Testis (tissue), 3 donors: Measurements from ENCODE around the gene FITM1. TPM values are rescaled to one million over a fixed set of nuclear protein-coding genes. Genes with fewer than 3 reads are reported as not detected.

Experiments
- DNase-seq: peaks from one replicate; pipeline ENCODE4 v3.0.0-alpha.2; 2019
- H3K27ac ChIP-seq, 2 donors: fragments of 200-600 bp; sonication (generic); one replicate each; pipeline ENCODE4 v1.5.1; 2019
- H3K27me3 ChIP-seq: fragments of 200-600 bp; sonication (generic); one replicate; pipeline ENCODE4 v1.5.1; 2019
- H3K36me3 ChIP-seq: fragments of 200-600 bp; sonication (generic); one replicate; pipeline ENCODE4 v1.5.1; 2017; ENCODE audit warnings: low read depth; ENCODE audit errors: missing control alignments
- H3K4me1 ChIP-seq: fragments of 200-600 bp; sonication (generic); one replicate; pipeline ENCODE4 v1.5.1; 2019
- H3K4me3 ChIP-seq, 2 donors: fragments of 200-600 bp; sonication (generic); one replicate each; pipeline ENCODE4 v1.5.1; 2017 to 2019
- H3K9me3 ChIP-seq: fragments of 200-600 bp; sonication (generic); one replicate; pipeline ENCODE4 v1.5.1; 2017
- CTCF ChIP-seq, 3 experiments: fragments of 450-650 bp in 2 of 3; fragments of 200-600 bp in 1 of 3; sonication (generic) in 1 of 3; IDR thresholded peaks; one replicate each; pipeline ENCODE4 v1.5.1; 2016 to 2019; ENCODE audit warnings: antibody characterized with exemption in 3 of 3, mild to moderate bottlenecking in 2 of 3, moderate library complexity in 1 of 3
- POLR2A ChIP-seq: fragments of 450-650 bp; IDR thresholded peaks from one replicate; pipeline ENCODE4 v1.6.1; 2017; ENCODE audit warnings: antibody characterized with exemption, mild to moderate bottlenecking, moderate library complexity
- WGBS, 2 donors: methylation state at CpG; one replicate each; pipeline ENCODE4 v1.1.5; 2018; 5-methylcytosine and 5-hydroxymethylcytosine counted together
- intact Hi-C: fragments of 100-400 bp; cut with DNase I; formaldehyde crosslinking; loops from one replicate; pipeline ENCODE4 v1.15.1; 2023; ENCODE audit warnings: low total_unique reads
- polyA plus RNA-seq: library from polyadenylated mRNA; stranded (reverse); fragments of 350-450 nt; fragmentation: Illumina TruSeq; extraction: RNeasy Lipid Tissue Mini Kit (QIAGEN cat#74804); gene quantifications from one replicate; pipeline ENCODE4 v1.2.3, GENCODE V29; 2014; ENCODE audit warnings: low read depth, low replicate concordance; ENCODE audit not compliant: insufficient read depth
- total RNA-seq, 2 donors: library from RNA; depleted of rRNA; stranded (reverse); fragments of >200 nt; gene quantifications; one replicate each; pipeline ENCODE4 v1.2.3, GENCODE V29; 2016

The FITM1 gene
- total and polyA plus RNA-seq, 3 donors from 2014 or later, result 2.2 to 3.7 (median 3.5) TPM

DNA sequence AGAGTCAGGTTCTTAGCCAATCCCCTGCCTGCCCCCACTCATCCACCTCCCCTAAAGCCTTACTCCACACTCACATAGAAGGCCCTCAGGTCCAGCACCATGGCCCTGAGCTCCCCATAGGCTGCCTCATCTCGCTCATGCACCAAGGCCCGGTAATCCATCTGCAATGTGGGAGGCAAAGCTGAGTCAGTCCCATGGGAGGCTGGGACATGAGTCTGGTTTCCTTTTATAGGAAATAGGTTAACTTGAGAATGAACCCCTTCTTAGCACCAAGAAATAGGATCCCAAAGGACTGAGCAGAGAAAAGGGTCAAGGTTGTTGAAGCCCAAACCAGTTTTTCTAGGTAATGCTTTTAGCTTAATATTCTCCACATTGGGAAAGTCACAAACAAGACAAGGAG lies 13.1 kb downstream of the FITM1 start:
- intact Hi-C loops, result no loop called here
- H3K4me1 ChIP-seq, result peaks cover 24% of the 10 kb centered on the region
- no peak overlapping the region for H3K27ac ChIP-seq
- DNase-seq, result no peak
- H3K4me3 ChIP-seq, result no peak overlapping the region
- H3K36me3 ChIP-seq, result no peaks in the 10 kb centered on the region
- TF ChIP-seq CTCF (IDR thresholded peaks at IDR 0.05) (no peak), POLR2A (no peak)
- no peaks in the 10 kb centered on the region for H3K9me3 ChIP-seq
- WGBS, 2 donors, result 76 to 85% methylated on average over 2 of the region's 2 CpGs
- no peaks in the 10 kb centered on the region for H3K27me3 ChIP-seq

GRCh38 chr14:24144451-24144850 lies 14.0 kb downstream of the FITM1 start:
- 90 to 91% methylated on average over 1 of the region's 1 CpG for WGBS, 2 donors
- Histone ChIP-seq H3K4me3 (no peak overlapping the region), H3K4me1 (peaks cover 27% of the 10 kb centered on the region), H3K27me3 (no peaks in the 10 kb centered on the region), H3K27ac (no peak overlapping the region), H3K36me3 (no peaks in the 10 kb centered on the region), H3K9me3 (no peaks in the 10 kb centered on the region)
- intact Hi-C loops, result no loop called here
- DNase-seq, result no peak
- TF ChIP-seq CTCF (IDR thresholded peaks at IDR 0.05) (no peak), POLR2A (no peak)

- intact Hi-C loops, result no loop called here
- Histone ChIP-seq H3K9me3 (no peaks in the 10 kb centered on the region), H3K27ac (no peak overlapping the region), H3K36me3 (no peaks in the 10 kb centered on the region), H3K27me3 (no peaks in the 10 kb centered on the region), H3K4me1 (peaks cover 21% of the 10 kb centered on the region), H3K4me3 (no peak overlapping the region)
- TF ChIP-seq CTCF (IDR thresholded peaks at IDR 0.05) (no peak), POLR2A (no peak)
- 93 to 94% methylated on average over 2 of the region's 2 CpGs for WGBS, 2 donors
- no peak for DNase-seq
Observed at GRCh38 chr14:24145219-24145618, 14.8 kb downstream of the FITM1 start.

DNA sequence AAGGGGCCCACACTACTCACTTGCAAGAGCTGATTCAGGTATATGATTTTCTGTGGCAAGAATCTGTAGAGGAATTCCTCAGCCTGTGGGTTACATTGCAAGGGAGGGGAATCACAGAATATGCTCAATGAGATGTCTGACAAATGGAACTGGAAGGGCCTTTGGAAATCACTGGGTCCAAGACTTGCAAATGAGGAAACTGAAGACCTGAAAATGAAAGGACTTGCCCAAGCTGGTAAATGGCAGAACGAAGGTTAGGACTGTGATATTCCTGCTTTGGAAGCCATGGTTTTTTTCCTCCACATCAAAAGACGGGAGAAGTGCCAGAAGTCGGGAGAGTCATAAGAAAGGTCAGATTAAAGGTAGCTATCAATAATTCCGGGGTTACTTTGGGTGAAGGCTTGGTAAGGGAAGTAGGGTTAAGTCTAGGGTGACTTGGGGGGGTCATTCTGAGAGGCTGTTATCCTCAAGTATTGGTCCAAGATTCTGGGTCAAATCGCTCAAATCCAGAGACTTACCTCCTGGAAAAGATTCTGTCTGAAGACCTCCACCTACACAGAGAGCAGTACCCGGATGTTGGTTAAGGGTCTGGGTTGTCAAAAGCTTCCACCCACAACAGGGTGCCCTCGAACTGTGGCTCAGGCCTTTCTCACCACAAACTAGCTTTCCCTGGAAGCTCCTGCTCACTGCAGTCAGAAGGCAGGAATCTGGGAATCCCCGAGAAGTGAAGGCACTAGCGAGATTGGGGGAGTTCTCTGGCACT lies 15.4 kb downstream of the FITM1 start:
- Histone ChIP-seq H3K4me1 (peaks cover 20% of the 10 kb centered on the region), H3K9me3 (no peaks in the 10 kb centered on the region), H3K27ac (peak overlapping the region; percentile 89 to 91), H3K27me3 (no peaks in the 10 kb centered on the region), H3K4me3 (peak overlapping the region; percentile 91 to 95), H3K36me3 (no peaks in the 10 kb centered on the region)
- 10% methylated on average over 7 to 9 of the region's 9 CpGs for WGBS, 2 donors
- intact Hi-C loops, result no loop called here
- TF ChIP-seq CTCF (IDR thresholded peaks at IDR 0.05), result no peak
- no peak for TF ChIP-seq POLR2A
- no peak for DNase-seq

DNA sequence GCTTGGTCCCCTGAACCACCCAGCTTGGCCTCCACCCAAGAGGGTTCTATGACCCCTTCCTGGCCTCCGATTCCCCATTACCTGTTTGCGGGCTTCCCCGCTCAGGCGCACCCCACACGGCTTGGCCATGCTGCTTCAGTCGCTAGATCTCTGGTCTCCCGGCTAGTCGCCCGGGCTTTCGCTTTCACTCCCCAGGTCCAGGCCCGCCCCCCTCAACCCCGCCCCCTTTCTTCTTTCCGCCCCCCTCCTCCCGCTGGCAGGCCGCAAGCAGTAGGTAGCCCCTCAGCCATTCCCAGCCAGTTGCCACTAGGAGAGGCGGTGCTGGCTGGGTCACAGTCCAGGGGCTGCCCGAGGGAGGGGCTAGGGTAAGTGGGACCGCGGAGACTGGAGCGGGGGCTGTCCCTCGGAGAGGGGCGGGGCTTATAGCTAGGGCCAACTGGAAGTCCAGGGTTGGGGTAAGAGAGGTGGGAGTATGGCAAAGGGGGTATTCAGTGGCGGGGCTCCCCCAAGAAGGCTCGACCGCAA lies 16.1 kb downstream of the FITM1 start, which contains the start of gene PSME2:
Gene PSME2, minus strand, starts transcription at position 158 of the 525 bp plus-strand sequence. Its CDS starts 29 bp downstream, at position 129.
- no peaks in the 10 kb centered on the region for H3K9me3 ChIP-seq
- peak; percentile 96 for DNase-seq
- H3K27me3 ChIP-seq, result no peaks in the 10 kb centered on the region
- 0% methylated on average over 19 to 25 of the region's 25 CpGs for WGBS, 2 donors
- no peak for TF ChIP-seq POLR2A
- TF ChIP-seq CTCF (IDR thresholded peaks at IDR 0.05), result no peak
- H3K27ac ChIP-seq, result peak within 1 kb of the TSS; percentile 89 to 91
- H3K4me3 ChIP-seq, result peak within 1 kb of the TSS; percentile 91 to 95
- intact Hi-C loops, result no loop called here
- peaks cover 20% of the 10 kb centered on the region for H3K4me1 ChIP-seq
- H3K36me3 ChIP-seq, result no peaks in the 10 kb centered on the region
